Endothelial cell of umbilical vein (primary cell): ENCODE results near the gene ATG13.

Experiments used
- JUN ChIP-seq: IDR thresholded peaks from 2 replicates; pipeline ENCODE4 v1.6.1; 2011; ENCODE audit warnings: borderline replicate concordance, low read depth; ENCODE audit not compliant: insufficient read length, insufficient read depth
- MYC ChIP-seq: IDR thresholded peaks from one replicate; pipeline ENCODE4 v1.6.1; 2011; ENCODE audit warnings: mild to moderate bottlenecking, low read depth, low read length
- POLR2AphosphoS5 ChIP-seq: IDR thresholded peaks from 2 replicates; pipeline ENCODE4 v1.6.1; 2012; ENCODE audit warnings: low read depth, mild to moderate bottlenecking, control low read depth, low read length, moderate library complexity; ENCODE audit not compliant: insufficient read depth

GRCh38 chr11:46706886-46707285 lies 89.5 kb downstream of the ATG13 start:
- TF ChIP-seq POLR2AphosphoS5 = no peak
- no peak for TF ChIP-seq MYC
- no peak for TF ChIP-seq JUN
